ENCODE measurements around the gene ZBED4. TPM values are rescaled to one million over a fixed set of nuclear protein-coding genes. Genes with fewer than 3 reads are reported as not detected.

ZBED4 gene
- total RNA-seq, 4 donors from 2014 or later, result 19.9 to 30.7 (median 24.9) TPM

GRCh38 chr22:49879871-49880270 is 26.2 kb downstream of the ZBED4 start:
- H3K4me1 ChIP-seq, result no peaks in the 10 kb centered on the region
- no peaks in the 10 kb centered on the region for H3K27me3 ChIP-seq
- no peak overlapping the region for H3K27ac ChIP-seq
- no peaks in the 10 kb centered on the region for H3K9me3 ChIP-seq
- intact Hi-C loops (cut with DNase I; ENCODE audit: low total_unique reads) (no loop called here), in situ Hi-C loops (cut with MboI; ENCODE audit: low pct_ligation_motif_present in 1 of 4, low pct_unique_long_range_greater_than_20kb in 1 of 4, low sequenced_read_pairs in 3 of 4) (no loop called here)
- H3K36me3 ChIP-seq, result peaks cover 0 to 9% (median 3%) of the 10 kb centered on the region in 4 donors
- TF ChIP-seq, protein P1, sequence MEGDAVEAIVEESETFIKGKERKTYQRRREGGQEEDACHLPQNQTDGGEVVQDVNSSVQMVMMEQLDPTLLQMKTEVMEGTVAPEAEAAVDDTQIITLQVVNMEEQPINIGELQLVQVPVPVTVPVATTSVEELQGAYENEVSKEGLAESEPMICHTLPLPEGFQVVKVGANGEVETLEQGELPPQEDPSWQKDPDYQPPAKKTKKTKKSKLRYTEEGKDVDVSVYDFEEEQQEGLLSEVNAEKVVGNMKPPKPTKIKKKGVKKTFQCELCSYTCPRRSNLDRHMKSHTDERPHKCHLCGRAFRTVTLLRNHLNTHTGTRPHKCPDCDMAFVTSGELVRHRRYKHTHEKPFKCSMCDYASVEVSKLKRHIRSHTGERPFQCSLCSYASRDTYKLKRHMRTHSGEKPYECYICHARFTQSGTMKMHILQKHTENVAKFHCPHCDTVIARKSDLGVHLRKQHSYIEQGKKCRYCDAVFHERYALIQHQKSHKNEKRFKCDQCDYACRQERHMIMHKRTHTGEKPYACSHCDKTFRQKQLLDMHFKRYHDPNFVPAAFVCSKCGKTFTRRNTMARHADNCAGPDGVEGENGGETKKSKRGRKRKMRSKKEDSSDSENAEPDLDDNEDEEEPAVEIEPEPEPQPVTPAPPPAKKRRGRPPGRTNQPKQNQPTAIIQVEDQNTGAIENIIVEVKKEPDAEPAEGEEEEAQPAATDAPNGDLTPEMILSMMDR (IDR thresholded peaks at IDR 0.05), result no peak
- WGBS, 2 donors (ENCODE audit: low coverage in 1 of 2), result 88 to 92% methylated on average over 2 to 9 of the region's 9 CpGs
- no peak for DNase-seq
- no peak overlapping the region for H3K4me3 ChIP-seq

DNA sequence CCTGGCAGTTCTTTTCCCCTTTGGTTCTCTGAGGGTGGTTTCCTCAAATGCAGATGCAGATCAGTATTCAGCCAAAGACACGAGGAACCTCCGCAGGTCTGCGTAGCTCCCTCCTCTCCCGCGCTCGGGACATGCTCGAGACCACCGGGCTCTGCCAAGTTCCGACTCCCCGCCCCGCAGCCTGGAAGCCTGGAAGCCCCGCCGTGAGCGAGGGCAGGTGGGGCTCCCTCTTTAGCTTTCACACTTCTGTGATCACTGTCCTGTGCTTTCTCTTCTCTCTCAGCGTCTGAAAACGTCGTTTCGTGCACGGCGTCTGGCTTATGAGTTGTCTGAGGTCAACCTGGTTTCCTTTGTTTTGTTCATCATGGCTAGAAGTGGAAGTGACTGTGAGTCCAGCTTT is 26.6 kb downstream of the ZBED4 start:
- no peaks in the 10 kb centered on the region for H3K27me3 ChIP-seq
- no peak overlapping the region for H3K4me3 ChIP-seq
- no peaks in the 10 kb centered on the region for H3K4me1 ChIP-seq
- intact Hi-C loops (cut with DNase I; ENCODE audit: low total_unique reads), result no loop called here
- no peaks in the 10 kb centered on the region for H3K9me3 ChIP-seq
- no peak overlapping the region for H3K27ac ChIP-seq
- peak; percentile 18 for DNase-seq
- TF ChIP-seq EP300 (IDR thresholded peaks at IDR 0.05; ENCODE audit: low read depth) (no peak), POLR2A (IDR thresholded peaks at IDR 0.05) (no peak), POLR2AphosphoS5 (IDR thresholded peaks at IDR 0.05) (no peak)
- TF ChIP-seq, protein P1 (IDR thresholded peaks at IDR 0.05), result no peak
- 64 to 68% methylated on average over 6 to 20 of the region's 20 CpGs for WGBS, 2 donors (ENCODE audit: low coverage in 1 of 2)
- in situ Hi-C loops (cut with MboI; ENCODE audit: low pct_ligation_motif_present in 1 of 4, low pct_unique_long_range_greater_than_20kb in 1 of 4, low sequenced_read_pairs in 3 of 4), result no loop called here
- peaks cover 0 to 9% (median 5%) of the 10 kb centered on the region in 4 donors for H3K36me3 ChIP-seq

- H3K4me3 ChIP-seq, result no peak overlapping the region
- H3K4me1 ChIP-seq, result no peaks in the 10 kb centered on the region
- intact Hi-C loops (cut with DNase I; ENCODE audit: low total_unique reads), result no loop called here
- no peaks in the 10 kb centered on the region for H3K9me3 ChIP-seq
- 90 to 100% methylated on average over 2 of the region's 2 CpGs for WGBS, 2 donors (ENCODE audit: low coverage in 1 of 2)
- no peaks in the 10 kb centered on the region for H3K27me3 ChIP-seq
- peaks cover 0 to 12% (median 5%) of the 10 kb centered on the region in 4 donors for H3K36me3 ChIP-seq
- in situ Hi-C loops (cut with MboI; ENCODE audit: low pct_ligation_motif_present in 1 of 4, low pct_unique_long_range_greater_than_20kb in 1 of 4, low sequenced_read_pairs in 3 of 4), result no loop called here
- TF ChIP-seq EP300 (IDR thresholded peaks at IDR 0.05; ENCODE audit: low read depth) (no peak), POLR2A (IDR thresholded peaks at IDR 0.05) (no peak), POLR2AphosphoS5 (IDR thresholded peaks at IDR 0.05) (no peak)
- TF ChIP-seq, protein P1 (IDR thresholded peaks at IDR 0.05), result no peak
- H3K27ac ChIP-seq, result no peak overlapping the region
- no peak for DNase-seq
These were observed 28.2 kb downstream of the ZBED4 start for GRCh38 chr22:49881856-49882255.

GRCh38 chr22:49882519-49883293 is 29.1 kb downstream of the ZBED4 start:
- H3K4me3 ChIP-seq, result no peak overlapping the region
- no peaks in the 10 kb centered on the region for H3K27me3 ChIP-seq
- in situ Hi-C loops (cut with MboI; ENCODE audit: low pct_ligation_motif_present in 1 of 4, low pct_unique_long_range_greater_than_20kb in 1 of 4, low sequenced_read_pairs in 3 of 4), result no loop called here
- H3K4me1 ChIP-seq, result no peaks in the 10 kb centered on the region
- H3K27ac ChIP-seq, result no peak overlapping the region
- no peak for DNase-seq
- no peaks in the 10 kb centered on the region for H3K9me3 ChIP-seq
- no peak for TF ChIP-seq EP300 (IDR thresholded peaks at IDR 0.05; ENCODE audit: low read depth)
- no peak for TF ChIP-seq POLR2A (IDR thresholded peaks at IDR 0.05)
- no peak for TF ChIP-seq POLR2AphosphoS5 (IDR thresholded peaks at IDR 0.05)
- TF ChIP-seq, protein P1 (IDR thresholded peaks at IDR 0.05), result no peak
- H3K36me3 ChIP-seq, result peaks cover 0 to 19% (median 9%) of the 10 kb centered on the region in 4 donors
- 84 to 91% methylated on average over 15 to 21 of the region's 21 CpGs for WGBS, 2 donors (ENCODE audit: low coverage in 1 of 2)
- intact Hi-C loops (cut with DNase I; ENCODE audit: low total_unique reads), result no loop called here

All from transverse colon (tissue), 4 donors.